HG03139 (cell line): Measurements from ENCODE around the gene IL17RC.
"Not testable (repeated sequence)": the region's sequence is repeated elsewhere in the genome, so short reads cannot be mapped to it uniquely, and the experiment has no call there.

Experiments used
- ATAC-seq: cut with Tn5 transposase; IDR thresholded peaks from one replicate; pipeline ENCODE4 v1.9.1; 2021; ENCODE audit not compliant: unreplicated experiment

IL17RC gene

DNA sequence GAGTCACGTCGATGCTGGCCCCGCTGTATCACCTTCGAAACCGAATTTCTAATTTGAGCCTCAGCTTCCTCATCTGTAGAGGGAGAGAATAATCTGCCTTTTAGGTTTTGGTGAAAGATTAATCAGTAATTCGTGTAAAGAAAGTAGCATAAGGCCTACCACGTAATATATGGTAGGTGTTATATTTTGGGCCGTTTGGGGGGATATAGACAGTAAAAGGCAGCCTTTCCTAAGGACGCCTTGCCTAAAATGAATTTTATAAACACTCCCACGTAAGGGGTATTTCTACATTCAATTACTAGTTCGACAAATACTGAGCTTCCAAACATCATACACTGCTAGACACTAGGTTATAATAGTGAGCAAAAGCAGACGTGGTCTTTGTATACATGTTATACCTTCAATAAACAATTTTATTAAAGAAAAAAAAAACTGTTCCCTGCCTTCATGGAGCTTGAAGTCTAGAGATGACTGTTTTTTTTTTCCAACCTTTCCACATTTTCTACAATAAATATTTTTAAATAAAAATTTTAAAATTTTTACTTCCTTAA, 25.8 kb upstream of the IL17RC start:
- ATAC-seq, result no peak

GRCh38 chr3:9893739-9894138, 23.2 kb upstream of the IL17RC start:
- ATAC-seq, result no peak

- not testable (repeated sequence) for ATAC-seq
These were observed 21.2 kb upstream of the IL17RC start for GRCh38 chr3:9895715-9896114.

DNA sequence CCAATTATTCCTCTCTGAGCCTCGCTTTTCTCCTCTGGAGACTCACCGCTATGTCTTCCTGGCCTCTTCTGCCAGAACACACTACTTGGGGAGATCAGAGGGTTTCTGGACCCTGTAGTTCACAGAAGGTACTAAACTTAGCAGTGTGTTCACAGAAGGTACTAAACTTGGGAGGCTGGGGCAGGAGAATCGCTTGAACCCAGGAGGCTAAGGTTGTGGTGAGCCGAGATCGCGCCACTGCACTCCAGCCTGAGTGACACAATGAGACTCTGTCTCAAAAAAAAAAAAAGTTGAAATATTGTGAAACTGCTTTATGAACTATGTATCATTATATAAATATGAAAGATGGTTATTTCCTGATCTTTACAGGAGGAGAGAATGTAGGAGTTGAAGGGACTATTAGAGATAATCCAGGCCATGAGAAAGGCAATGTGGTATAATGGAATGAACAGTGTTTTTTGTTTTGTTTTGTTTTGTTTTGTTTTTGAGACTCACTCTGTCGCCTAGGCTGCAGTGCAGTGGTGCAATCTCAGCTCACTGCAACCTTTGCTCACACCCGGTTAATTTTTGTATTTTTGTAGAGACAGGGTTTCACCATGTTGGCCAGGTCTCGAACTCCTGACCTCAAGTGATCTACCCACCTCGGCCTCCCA, 20.0 kb upstream of the IL17RC start:
- ATAC-seq, result not testable (repeated sequence)

GRCh38 chr3:9897408-9898372, 19.2 kb upstream of the IL17RC start:
- peak; percentile 67 for ATAC-seq

GRCh38 chr3:9898467-9899241, 18.2 kb upstream of the IL17RC start:
- ATAC-seq, result no peak

GRCh38 chr3:9899289-9899791, 17.6 kb upstream of the IL17RC start:
- ATAC-seq, result no peak

GRCh38 chr3:9900965-9901415, 15.9 kb upstream of the IL17RC start:
- ATAC-seq, result not testable (repeated sequence)

GRCh38 chr3:9901967-9902366, 14.9 kb upstream of the IL17RC start:
- no peak for ATAC-seq

DNA sequence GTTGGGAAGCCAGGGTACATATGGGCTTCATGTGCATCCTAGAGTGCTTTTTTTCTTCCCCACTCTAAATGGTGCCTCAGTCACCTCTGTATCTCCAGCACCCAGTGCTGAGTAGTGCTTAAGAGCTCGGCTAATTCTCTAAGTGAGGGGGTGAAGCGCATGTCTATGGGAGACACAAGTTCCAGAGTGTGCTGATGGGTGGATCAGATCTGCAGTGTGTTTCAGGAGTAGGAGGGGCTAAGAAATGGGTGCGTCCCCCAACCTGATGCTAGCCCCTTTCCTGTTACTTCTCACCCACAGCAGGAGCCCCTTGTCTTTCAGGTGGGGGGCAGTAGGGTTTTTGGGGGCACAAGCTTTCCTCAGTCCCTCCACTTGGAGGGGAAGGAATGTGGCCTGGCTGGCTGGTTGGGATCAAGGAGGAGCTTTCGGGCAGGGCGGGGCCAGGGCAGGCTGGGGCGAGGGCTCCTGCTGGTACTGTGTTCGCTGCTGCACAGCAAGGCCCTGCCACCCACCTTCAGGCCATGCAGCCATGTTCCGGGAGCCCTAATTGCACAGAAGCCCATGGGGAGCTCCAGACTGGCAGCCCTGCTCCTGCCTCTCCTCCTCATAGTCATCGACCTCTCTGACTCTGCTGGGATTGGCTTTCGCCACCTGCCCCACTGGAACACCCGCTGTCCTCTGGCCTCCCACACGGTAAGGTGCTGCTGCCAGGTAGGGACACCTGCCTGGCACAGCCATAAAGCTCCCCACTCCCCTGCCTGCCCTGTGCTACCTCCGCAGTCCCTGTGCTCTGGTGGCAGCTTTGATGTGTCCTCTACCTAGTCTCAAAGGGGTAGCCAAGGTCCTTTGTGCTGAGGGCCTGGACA, 14.3 kb upstream of the IL17RC start, which contains the start of gene IL17RE:
Gene IL17RE (plus strand): TSS at position 477 of the 866 bp plus-strand sequence. CDS start 85 bp downstream, at position 562.
- no peak for ATAC-seq

GRCh38 chr3:9903238-9903624, 13.7 kb upstream of the IL17RC start:
- no peak for ATAC-seq

- ATAC-seq, result no peak
These were observed 13.0 kb upstream of the IL17RC start for GRCh38 chr3:9903904-9904303.

- ATAC-seq, result no peak
These were observed 10.4 kb upstream of the IL17RC start for GRCh38 chr3:9906480-9906879.

- ATAC-seq, result no peak
These were observed 8.6 kb upstream of the IL17RC start for GRCh38 chr3:9908286-9908685.

GRCh38 chr3:9909221-9910013, 7.5 kb upstream of the IL17RC start:
- ATAC-seq, result no peak

DNA sequence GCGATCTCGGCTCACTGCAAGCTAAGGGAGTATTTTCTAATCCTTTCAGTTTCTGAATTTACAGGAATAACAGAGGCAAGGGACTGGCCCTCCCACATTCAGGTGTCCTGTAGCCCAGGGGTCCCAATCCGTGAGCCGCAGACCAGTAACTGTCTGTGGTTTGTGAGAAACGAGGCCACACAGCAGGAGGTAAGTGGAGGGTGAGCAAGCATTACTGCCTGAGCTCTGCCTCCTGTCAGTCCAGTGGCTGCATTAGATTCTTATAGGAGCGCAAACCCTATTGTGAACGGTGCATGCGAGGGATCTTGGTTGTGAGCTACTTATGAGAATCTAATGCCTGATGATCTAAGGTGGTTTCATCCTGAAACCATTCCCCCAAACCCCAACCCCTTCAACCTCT, 5.0 kb upstream of the IL17RC start:
- no peak for ATAC-seq

DNA sequence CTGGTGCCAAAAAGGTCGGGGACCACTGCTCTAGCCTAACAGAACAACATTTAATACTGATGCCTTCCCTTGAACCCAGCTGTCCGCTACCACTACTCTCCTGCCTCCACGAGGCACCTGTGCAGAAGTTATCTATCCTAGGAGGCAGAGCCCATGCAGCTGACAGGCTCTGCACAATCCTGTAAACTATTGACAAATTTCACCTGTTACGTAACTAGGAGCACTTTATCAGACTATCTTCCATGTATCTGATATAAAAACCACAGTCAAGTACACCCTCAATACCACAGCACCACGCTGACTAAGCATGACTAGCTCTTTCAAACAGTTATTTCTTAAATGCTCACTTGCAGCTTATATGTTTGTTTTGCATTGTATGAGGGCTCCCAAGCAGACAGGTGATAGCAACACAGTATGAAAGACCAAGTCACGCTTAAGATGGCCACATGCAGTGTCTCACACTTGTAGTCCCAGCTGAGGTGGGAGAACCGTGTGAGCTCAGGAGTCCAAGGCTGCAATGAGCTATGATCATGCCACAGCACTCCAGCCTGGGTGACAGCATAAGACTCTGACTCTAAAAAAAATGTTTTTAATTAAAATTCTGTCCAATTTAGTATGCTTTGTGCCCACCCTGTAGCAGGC, 4.5 kb upstream of the IL17RC start:
- ATAC-seq, result no peak

GRCh38 chr3:9913601-9914000, 3.3 kb upstream of the IL17RC start:
- no peak for ATAC-seq
